GM18520 (cell line): ENCODE results near the gene LBHD1.
"Not testable (repeated sequence)": the region's sequence is repeated elsewhere in the genome, so short reads cannot be mapped to it uniquely, and the experiment has no call there.

ENCODE experiments used
- ATAC-seq: cut with Tn5 transposase; IDR thresholded peaks from one replicate; pipeline ENCODE4 v1.9.1; 2021; ENCODE audit not compliant: unreplicated experiment

Gene LBHD1

DNA sequence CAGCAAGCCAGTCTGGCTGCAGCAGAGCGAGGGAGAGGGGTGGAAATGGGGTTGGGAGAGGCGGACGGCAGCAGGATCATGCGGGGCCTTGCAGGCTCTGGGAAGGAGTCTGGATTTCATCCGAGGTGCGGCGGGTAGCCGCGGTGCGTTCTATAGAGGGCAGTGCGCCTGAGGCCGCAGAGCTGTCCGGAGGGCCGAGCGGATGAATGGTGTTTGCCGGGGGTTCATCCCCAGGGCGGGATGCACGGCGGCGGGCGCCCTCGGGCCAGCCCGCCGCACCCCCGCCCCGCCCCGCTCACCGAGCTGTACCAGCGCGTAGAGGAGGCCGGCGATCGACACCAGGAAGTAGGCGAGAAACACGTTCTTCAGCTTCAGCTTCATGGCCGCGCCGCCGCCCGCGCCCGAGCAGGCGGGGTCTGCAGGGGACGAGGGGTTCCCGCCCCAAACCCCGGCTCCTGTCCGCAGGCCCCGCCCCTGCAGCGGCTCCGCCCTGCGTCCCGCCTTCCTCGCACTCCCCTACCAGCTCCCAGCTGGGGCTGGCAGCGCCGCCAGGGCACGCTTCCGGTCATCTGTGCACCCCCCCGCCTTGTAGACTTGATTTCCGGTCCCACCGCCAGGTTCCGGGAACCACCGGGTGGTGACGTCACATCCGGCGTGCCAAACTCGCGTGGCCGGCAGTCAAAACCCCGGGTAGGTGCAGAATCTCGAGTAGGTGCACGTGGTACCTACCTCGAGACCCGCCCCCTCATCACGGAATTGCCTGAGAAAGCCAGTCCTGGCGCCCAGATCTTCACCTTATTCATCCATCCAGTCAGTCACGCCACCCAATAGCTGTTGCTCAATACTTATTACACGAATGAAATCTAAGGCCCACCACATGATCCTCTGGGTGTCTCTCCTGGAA lies 50.2 kb downstream of the LBHD1 start, which contains the start of gene B3GAT3:
Gene B3GAT3, minus strand, starts transcription at position 420 of the 904 bp plus-strand sequence. Its CDS starts 39 bp downstream, at position 381.
- ATAC-seq: peak; percentile 96

DNA sequence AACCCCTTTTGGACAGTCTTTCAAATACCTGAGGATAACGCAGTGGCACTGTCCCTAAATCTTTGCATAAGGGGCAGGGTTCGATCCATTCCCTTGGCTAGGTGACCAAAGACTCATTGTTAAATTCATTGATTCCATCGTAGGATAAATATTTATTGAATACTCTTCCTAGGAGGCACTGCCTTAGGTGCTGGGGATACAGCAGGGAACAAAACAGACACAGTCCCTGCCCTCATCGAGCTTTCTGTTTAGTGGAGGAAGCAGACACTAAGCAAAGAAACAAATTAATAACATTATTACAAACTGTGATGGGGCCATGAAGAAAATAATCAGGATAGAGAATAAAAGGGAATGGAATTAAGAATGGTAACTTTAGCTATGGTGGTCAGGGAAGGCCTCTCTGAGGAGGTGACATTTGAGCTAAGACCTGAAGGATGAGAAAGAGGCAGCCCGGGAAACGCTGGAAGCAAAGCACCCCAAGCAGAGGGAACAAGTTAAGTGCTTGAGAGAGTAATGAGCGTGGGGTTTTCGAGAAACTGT lies 51.0 kb downstream of the LBHD1 start:
- ATAC-seq: no peak

DNA sequence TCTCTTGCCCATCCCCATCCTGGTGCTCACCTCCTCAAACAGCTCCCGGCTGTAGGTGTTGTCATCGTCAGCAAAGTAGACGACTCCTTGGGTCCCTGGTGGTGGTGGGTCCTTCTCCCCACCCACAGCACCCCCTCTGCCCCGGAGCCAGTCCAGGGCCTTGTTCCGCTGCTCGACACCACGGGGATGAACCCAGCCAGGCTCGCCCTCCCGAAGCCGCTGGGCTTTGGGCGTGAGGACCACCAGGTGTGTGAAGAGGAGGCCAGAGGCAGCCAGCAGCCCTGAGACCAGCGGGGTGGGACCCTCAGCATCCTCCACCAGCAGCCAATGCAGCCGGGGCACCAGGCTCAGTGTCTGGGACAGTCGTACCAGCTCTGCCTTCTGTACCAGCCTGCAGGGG lies 55.1 kb downstream of the LBHD1 start:
- not testable (repeated sequence) for ATAC-seq

DNA sequence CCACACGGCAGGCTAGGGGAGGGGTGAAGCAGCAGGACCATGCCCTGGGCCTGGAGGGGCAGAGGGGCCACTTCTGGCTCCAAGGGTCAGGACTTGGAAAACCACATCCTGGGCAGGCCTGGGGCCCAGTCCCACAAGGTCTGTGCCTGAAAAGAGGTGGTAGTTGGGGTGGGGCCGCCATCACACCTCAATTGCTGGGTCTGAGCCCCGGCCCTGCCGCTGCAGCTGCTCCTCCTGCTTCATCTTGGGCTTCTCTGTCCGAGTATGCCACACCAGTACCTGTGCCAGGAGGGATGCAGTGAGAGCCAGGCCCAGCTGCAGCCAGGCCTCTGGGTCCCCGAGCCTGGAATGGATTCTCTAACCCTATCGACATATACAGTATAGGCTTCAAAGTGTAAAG lies 56.5 kb downstream of the LBHD1 start:
- no peak for ATAC-seq

DNA sequence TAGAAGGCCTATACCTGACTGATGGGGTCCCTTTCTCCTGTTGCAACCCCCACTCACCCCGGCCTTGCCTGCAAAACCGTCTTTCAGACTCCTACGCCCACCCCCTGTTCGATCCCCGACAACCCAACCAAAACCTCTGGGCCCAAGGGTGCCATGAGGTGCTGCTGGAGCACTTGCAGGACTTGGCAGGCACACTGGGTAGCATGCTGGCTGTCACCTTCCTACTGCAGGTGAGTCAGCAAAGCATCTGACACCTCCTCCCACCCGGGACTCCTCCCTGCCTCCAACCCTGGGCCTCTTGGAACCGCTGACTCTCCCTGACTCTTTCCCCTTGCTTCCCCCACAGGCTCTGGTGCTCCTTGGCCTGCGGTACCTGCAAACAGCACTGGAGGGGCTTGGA lies 57.8 kb downstream of the LBHD1 start:
- ATAC-seq: no peak

DNA sequence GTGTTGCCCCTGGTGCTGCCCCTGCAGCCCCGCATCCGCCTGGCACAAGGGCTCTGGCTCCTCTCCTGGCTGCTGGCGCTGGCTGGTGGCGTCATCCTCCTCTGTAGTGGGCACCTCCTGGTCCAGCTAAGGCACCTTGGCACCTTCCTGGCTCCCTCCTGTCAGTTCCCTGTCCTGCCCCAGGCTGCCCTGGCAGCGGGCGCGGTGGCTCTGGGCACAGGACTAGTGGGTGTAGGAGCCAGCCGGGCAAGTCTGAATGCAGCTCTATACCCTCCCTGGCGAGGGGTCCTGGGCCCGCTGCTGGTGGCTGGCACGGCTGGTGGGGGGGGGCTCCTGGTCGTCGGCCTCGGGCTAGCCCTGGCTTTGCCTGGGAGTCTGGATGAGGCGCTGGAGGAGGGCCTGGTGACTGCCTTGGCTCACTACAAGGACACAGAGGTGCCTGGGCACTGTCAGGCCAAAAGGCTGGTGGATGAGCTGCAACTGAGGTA lies 58.7 kb downstream of the LBHD1 start:
- ATAC-seq: no peak
